ENCODE results near the gene GPR162.

GPR162 gene

GRCh38 chr12:6823182-6824084 lies 1.8 kb downstream of the GPR162 start:
- DNase-seq (ENCODE audit: low spot score): no peak

DNA sequence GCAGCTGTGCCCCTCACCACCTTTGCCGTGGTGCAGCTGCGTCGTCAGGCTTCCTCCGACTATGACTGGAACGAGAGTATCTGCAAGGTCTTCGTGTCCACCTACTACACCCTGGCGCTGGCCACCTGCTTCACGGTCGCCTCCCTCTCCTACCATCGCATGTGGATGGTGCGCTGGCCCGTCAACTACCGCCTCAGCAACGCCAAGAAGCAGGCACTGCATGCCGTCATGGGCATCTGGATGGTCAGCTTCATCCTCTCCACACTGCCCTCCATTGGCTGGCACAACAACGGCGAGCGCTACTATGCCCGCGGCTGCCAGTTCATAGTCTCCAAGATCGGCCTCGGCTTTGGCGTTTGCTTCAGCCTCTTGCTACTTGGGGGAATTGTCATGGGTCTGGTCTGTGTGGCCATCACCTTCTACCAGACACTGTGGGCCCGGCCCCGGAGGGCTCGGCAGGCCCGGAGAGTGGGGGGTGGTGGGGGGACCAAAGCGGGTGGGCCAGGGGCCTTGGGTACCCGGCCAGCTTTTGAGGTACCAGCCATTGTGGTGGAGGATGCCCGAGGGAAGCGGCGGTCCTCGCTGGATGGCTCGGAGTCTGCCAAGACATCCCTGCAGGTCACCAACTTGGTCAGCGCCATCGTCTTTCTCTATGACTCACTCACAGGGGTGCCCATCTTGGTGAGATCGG lies 2.6 kb downstream of the GPR162 start:
- DNase-seq (ENCODE audit: low spot score): no peak

DNA sequence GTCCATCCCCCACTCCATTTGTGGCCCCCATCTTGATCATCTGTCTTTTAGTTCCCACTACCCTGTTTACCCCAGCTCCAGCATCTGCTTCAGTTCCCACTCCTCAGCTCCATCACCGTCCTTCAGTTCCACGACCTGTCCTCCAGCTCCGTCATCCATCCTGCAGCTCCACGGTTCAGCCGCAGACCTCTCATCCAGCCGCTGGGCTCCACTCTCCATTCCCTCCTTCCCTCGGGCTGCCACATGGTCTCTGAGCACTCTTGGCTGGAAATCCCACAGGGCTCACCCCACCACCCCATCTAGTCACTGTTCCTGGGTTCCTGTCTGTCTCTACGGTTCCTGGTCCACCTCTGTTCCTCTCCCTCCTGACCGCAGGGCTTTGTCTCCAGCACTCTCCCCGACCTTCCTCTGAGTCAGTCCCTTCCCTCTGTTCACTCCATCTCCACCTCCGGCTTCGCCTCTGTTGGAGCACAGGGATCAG lies 3.3 kb downstream of the GPR162 start:
- DNase-seq (ENCODE audit: low spot score): no peak

- DNase-seq (ENCODE audit: low spot score): peak; percentile 77
Measured at GRCh38 chr12:6825398-6826124, 3.9 kb downstream of the GPR162 start.

DNA sequence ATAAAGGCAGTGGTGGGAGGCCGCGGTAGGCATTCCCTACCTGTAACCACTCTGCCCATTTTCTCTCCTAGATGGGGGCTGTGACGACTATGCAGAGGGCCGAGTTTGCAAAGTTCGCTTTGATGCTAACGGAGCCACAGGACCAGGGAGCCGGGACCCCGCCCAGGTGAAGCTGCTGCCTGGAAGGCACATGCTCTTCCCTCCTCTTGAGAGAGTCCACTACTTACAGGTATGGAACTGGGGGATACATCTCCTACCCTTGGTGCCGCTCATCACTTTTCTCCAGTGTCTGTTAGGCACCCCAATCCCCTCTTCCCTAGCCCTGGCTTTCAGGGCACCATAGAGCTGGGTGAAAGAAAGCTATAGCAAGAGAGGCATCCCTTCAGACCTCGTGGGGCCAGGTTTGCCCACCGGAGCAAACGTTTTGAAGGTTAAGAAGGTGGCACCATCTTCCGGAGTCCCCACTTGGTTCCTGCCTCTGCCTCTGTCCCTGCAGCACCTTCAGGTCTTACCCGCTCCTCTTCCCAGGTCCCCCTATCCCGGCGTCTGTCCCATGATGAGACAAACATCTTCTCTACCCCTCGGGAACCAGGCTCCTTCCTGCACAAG lies 4.6 kb downstream of the GPR162 start:
- no peak for DNase-seq (ENCODE audit: low spot score)

DNA sequence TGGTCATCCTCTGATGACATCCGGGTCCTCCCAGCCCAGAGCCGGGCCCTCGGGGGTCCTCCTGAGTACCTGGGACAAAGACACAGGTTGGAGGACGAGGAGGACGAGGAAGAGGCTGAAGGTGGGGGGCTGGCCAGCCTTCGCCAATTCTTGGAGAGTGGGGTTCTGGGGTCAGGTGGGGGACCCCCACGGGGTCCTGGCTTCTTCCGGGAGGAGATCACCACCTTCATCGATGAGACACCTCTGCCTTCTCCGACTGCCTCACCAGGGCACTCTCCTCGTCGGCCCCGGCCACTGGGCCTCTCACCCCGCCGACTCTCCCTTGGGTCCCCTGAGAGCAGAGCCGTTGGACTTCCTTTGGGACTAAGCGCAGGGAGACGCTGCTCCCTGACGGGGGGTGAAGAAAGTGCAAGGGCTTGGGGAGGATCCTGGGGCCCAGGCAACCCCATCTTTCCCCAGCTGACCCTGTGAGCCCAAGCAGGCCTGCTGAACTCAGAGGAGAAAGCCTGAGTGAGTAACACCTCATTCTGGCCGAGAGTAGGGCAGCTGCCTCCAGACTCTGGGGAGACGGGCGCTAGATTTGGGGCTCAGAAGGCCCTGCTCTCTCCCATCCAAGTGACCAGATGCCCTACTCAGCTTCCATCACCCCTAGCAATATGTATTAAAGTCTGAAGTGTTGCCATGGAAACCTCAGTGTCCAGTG lies 5.3 kb downstream of the GPR162 start:
- no peak for DNase-seq (ENCODE audit: low spot score)

DNA sequence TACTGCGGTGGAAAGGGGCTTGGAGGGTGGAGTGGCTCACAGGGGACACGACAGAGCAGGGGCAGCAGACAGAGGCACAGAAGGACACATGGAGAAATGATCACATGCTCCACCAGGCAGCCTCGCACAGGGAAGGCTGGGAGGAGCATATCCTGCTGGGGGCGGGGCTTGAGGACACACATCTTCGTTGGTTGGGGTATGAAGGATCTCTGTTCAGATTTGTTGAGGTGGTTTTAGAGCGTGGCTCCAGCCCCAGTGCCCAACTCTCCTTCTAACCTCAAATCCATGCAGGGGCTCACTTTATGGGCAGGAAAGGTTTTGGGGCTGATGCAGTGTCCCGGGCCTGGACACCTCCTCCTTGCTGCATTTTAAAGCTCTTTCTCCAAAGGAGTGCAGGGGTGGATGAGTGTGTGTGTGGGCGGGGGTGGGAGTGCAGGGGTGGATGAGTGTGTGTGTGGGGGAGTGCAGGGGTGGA lies 5.9 kb downstream of the GPR162 start:
- DNase-seq (ENCODE audit: low spot score): no peak

- DNase-seq (ENCODE audit: low spot score): no peak
Measured at GRCh38 chr12:6827982-6828780, 6.6 kb downstream of the GPR162 start, which contains the start of gene P3H3. TSS of gene P3H3 (plus strand) at chr12:6828407. CDS start at chr12:6828441, 34 bp downstream.

GRCh38 chr12:6828781-6829535 lies 7.3 kb downstream of the GPR162 start:
- no peak for DNase-seq (ENCODE audit: low spot score)

DNA sequence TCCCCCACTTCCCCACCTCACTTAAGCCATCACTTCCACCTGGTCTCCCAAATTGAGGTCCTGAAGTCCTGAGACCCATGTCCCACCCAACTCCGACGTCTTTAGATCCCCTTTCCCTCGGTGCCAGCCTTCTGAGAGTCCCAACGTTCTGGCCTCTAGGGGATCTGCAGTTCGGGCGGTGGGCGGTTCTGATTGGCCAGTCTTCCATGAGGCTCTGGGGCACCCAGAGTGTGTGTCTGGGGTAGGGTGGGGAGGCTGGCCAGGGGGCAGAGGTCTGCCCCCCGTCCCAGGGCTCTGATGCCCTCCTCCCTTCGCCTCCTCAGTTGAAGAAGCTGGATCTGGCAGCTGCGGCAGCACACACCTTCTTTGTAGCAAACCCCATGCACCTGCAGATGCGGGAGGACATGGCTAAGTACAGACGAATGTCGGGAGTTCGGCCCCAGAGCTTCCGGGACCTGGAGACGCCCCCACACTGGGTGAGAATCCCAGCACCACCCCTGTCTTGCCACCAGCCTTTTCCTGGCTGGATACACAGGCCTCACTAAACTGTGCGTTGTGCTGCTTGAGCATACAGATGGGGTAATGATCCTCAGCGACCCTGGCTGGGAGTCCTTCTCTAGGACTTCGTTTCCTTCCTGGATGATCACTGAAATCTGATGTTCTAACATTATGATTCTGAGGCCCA lies 8.1 kb downstream of the GPR162 start:
- no peak for DNase-seq (ENCODE audit: low spot score)

- no peak for DNase-seq (ENCODE audit: low spot score)
Measured at GRCh38 chr12:6830286-6830890, 8.8 kb downstream of the GPR162 start.

GRCh38 chr12:6830999-6831398 lies 9.4 kb downstream of the GPR162 start:
- DNase-seq (ENCODE audit: low spot score): no peak

GRCh38 chr12:6831450-6831995 lies 9.9 kb downstream of the GPR162 start:
- DNase-seq (ENCODE audit: low spot score): no peak

DNA sequence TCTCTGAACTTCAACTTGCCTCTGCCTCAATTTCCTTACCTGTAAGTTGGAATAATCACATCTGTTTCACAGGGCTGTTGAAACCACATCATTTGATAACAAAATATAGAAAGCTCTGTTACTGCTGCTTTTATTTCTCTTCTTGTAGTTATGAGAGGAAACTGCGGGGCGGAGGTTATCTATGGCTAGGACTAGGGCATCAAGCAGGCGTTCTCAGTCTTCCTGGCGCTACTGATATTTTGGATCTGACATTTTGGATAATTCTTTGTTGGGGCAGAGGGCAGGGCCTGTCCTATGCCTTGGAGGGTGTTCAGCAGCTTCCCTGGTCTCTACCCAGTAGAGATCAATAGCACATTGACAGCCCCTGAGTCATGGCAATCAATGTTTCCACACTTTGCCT lies 10.5 kb downstream of the GPR162 start:
- no peak for DNase-seq (ENCODE audit: low spot score)

DNA sequence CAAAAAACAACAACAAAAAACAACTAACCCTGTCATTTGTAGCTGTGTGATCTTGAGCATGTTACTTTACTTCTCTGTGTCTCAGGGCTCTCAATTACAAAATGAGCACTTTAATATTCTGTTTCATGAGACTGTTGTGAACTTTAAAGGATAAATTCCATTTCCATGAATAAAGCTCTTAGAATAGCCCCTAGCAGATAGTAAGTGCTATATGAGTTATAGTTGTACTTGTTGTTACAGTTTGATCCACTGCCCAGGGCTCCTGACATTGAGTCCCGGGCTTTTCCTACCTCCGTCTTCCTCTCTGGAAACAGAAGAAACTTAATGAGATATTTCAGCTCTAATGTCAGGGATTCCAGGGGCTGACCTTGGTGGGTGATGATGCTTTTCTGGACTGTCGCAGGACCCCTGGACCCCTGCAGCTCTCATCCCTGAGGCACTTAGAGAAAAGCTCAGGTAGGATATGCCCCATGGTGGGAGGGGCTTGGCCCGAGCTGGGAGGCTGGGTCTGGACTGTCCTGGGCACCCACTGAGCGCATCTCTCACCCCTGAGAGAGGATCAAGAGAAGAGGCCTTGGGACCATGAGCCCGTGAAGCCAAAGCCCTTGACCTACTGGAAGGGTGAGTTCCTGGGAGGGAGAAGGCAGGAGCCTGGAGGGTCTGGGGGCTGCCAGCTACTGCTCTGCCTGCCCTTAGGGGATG lies 11.7 kb downstream of the GPR162 start:
- no peak for DNase-seq (ENCODE audit: low spot score)

DNA sequence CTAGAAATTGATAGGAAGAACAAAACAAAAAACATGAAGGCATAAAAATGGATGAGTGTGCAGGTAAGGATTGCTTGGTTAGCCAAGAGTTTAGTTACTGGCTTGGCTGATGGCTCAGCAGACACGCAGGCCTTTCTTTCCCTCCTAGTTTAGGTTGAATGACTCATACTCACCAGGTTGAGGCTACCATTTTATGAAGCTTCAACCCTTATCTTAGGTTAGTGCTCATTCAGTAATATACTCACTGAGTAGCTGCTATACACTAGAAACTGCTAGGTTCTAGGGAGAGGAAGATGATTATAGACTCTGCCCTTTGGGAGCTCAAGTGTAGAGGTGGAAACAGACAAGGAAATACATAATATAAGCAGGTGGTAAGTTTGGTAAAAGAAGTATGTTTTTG lies 12.6 kb downstream of the GPR162 start:
- no peak for DNase-seq (ENCODE audit: low spot score)

GRCh38 chr12:6834873-6835272 lies 13.3 kb downstream of the GPR162 start:
- DNase-seq (ENCODE audit: low spot score): no peak

GRCh38 chr12:6836851-6837250 lies 15.2 kb downstream of the GPR162 start:
- DNase-seq (ENCODE audit: low spot score): no peak

All from hematopoietic multipotent progenitor cell treated with erythropoietin and hydrocortisone succinate and interleukin-3 and kit ligand, for 17 days (in vitro differentiated cells).